Measurements from ENCODE around the gene LCN10. TPM values are rescaled to one million over a fixed set of nuclear protein-coding genes. Genes with fewer than 3 reads are reported as not detected.
"Not testable (repeated sequence)": the region's sequence is repeated elsewhere in the genome, so short reads cannot be mapped to it uniquely, and the experiment has no call there.

Gene LCN10
- total RNA-seq, 1 experiment from 2014 or later = not detected

DNA sequence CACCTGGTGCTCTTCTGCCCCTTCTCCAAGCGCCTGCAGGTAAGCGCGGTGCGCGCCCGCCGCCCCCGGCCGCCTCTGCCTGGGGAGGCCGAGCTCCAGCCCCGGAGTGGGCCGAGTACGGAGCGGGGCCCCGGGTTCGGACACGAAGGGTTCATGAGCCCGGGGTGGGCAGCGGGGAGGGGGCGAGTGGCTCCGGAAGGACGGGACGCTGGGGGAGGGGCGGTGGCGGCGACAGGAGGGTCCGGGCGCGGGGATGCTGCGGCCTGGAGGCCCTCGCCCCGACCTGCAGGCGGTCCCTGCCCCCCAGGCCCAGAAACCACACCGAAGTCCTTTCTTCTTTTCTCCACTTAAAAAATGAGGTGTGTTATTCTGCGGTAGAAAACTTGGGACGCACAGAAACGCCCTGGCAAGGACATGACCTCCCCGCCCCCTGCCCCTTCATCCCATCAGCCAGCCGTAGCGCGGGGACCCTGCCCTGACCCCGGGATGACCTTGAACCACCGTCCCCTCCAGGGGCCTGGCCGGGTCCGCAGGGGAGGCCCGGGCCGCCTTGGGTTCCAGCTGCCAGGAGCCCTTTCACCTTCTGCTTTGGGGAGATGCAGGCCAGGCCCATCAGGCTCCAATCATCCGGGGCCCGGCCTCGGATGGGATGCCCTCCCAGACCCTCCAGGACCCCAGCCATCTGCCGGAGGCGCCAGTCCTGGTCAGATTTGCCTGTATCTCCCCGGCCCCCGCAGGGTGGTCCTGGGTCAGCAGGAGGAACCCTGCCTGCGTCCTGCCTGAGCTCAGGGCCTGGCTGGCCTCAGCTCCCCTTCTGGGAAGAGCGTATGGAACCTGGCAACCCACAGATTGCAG lies 29.8 kb downstream of the LCN10 start:
- CTCF ChIA-PET = interaction anchor here (0.6 to 0.7 kb wide), 3 partner anchors 13 to 242 kb away, joined by 4 to 7 read pairs (median 5); no protein-coding TSS in a partner anchor
- DNase-seq = no peak

DNA sequence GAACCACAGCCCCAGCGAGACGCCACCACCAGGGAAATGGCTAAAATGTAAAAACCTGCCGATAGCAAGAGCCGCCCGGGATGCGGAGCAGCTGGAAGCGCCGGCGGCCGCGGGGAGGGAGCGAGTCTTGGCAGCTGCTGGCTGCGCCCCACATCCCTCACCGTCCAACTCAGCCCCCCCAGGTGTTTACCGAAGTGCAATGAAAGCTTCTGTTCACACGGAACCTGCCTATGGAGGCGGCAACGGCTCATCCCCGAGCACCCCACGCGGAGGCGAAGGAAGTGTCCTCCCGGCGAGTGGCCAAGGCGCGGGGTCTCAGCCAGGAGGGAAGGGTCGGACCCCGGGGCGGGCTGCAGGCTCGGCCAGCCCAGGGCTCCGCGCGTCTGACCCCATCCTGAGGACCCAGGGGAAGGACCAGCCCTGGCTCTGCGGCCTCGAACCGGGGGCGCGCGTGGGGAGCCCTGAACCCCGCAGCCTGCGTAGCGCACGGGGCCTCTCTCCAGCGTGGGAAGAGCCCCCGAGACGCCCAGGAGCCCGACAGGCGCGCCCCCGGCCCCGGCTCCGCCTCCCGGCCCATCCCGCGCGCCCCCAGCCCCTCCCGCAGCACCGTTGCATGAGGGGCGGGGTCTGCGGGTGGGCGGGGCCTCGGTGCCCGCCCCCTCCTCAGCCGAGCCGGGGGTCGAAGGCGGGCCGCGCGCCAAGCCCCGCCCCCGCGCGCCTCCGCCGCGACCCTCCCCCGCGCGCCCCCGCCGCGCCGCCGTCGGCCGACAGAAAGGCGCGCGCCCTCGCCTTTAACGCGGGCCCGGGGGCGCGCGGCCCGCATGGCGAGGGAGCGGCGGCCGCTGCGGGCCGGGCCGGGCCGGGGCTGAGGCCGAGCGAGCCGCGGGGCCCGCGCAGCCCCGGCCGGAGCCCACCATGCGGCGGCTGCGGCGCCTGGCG lies 30.7 kb downstream of the LCN10 start, which contains the start of gene DIPK1B:
Gene DIPK1B (plus strand): TSS at position 822 of the 939 bp plus-strand sequence. CDS start 94 bp downstream, at position 916.
- ChIA-PET CTCF (interaction anchor here (0.6 to 0.7 kb wide), 2 partner anchors 18 to 241 kb away, joined by 5 to 7 read pairs; no protein-coding TSS in a partner anchor), POLR2A (interaction anchor here (0.7 kb wide), 1 partner anchor 130 kb away, joined by 16 read pairs; no protein-coding TSS in a partner anchor)
- no peak within 1 kb of the TSS for H3K27ac Mint-ChIP-seq (ENCODE audit: unreplicated experiment)
- Histone ChIP-seq H3K4me1 (peaks cover 11% of the 10 kb centered on the region), H3K9me3 (no peaks in the 10 kb centered on the region), H3K27me3 (replicated peaks; ENCODE audit: control insufficient read depth, insufficient read depth, low read length) (no peaks in the 10 kb centered on the region), H3K4me3 (ENCODE audit: low read depth, low read length) (peak within 1 kb of the TSS; percentile 85), H3K36me3 (ENCODE audit: control insufficient read depth, insufficient read depth, low read length) (peaks cover 2% of the 10 kb centered on the region)
- no TSS peak for BruUV-seq (replicated peaks)
- intact Hi-C loops (cut with micrococcal nuclease; ENCODE audit: unreplicated experiment) = no loop called here
- H3K27me3 Mint-ChIP-seq (ENCODE audit: insufficient read depth, unreplicated experiment) = no peaks in the 10 kb centered on the region
- DNase-seq = peak; percentile 41 to 59
- peaks cover 15% of the 10 kb centered on the region for H3K4me1 Mint-ChIP-seq (ENCODE audit: low read depth, unreplicated experiment)
- peak within 1 kb of the TSS; percentile 66 for H3K4me3 Mint-ChIP-seq (ENCODE audit: unreplicated experiment)
- H3K36me3 Mint-ChIP-seq (ENCODE audit: insufficient read depth, unreplicated experiment) = no peaks in the 10 kb centered on the region
- H3K9me3 Mint-ChIP-seq (ENCODE audit: unreplicated experiment) = no peaks in the 10 kb centered on the region
- TF ChIP-seq, protein P1, sequence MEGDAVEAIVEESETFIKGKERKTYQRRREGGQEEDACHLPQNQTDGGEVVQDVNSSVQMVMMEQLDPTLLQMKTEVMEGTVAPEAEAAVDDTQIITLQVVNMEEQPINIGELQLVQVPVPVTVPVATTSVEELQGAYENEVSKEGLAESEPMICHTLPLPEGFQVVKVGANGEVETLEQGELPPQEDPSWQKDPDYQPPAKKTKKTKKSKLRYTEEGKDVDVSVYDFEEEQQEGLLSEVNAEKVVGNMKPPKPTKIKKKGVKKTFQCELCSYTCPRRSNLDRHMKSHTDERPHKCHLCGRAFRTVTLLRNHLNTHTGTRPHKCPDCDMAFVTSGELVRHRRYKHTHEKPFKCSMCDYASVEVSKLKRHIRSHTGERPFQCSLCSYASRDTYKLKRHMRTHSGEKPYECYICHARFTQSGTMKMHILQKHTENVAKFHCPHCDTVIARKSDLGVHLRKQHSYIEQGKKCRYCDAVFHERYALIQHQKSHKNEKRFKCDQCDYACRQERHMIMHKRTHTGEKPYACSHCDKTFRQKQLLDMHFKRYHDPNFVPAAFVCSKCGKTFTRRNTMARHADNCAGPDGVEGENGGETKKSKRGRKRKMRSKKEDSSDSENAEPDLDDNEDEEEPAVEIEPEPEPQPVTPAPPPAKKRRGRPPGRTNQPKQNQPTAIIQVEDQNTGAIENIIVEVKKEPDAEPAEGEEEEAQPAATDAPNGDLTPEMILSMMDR (IDR thresholded peaks at IDR 0.05; ENCODE audit: insufficient read depth in 1 of 2, low read depth in 1 of 2, low read length in 1 of 2, severe bottlenecking in 1 of 2, unreplicated experiment in 1 of 2) = no peak

More for the DNA sequence above, 29.8 kb downstream of the LCN10 start:
- Histone ChIP-seq H3K4me3 (ENCODE audit: low read depth, low read length) (peak overlapping the region; percentile 85), H3K36me3 (ENCODE audit: control insufficient read depth, insufficient read depth, low read length) (peaks cover 2% of the 10 kb centered on the region), H3K9me3 (no peaks in the 10 kb centered on the region), H3K27me3 (replicated peaks; ENCODE audit: control insufficient read depth, insufficient read depth, low read length) (no peaks in the 10 kb centered on the region), H3K4me1 (peaks cover 11% of the 10 kb centered on the region)
- H3K4me1 Mint-ChIP-seq (ENCODE audit: low read depth, unreplicated experiment) = peaks cover 14% of the 10 kb centered on the region
- H3K4me3 Mint-ChIP-seq (ENCODE audit: unreplicated experiment) = peak overlapping the region; percentile 66
- H3K36me3 Mint-ChIP-seq (ENCODE audit: insufficient read depth, unreplicated experiment) = no peaks in the 10 kb centered on the region
- POLR2A ChIA-PET = interaction anchor here (0.6 to 1.1 kb wide), 3 partner anchors 16 to 129 kb away, joined by 3 to 16 read pairs (median 3); no protein-coding TSS in a partner anchor
- no peaks in the 10 kb centered on the region for H3K27me3 Mint-ChIP-seq (ENCODE audit: insufficient read depth, unreplicated experiment)
- TF ChIP-seq, protein P1 (IDR thresholded peaks at IDR 0.05; ENCODE audit: insufficient read depth in 1 of 2, low read depth in 1 of 2, low read length in 1 of 2, severe bottlenecking in 1 of 2, unreplicated experiment in 1 of 2) = no peak
- no TSS peak for BruUV-seq (replicated peaks)
- H3K27ac Mint-ChIP-seq (ENCODE audit: unreplicated experiment) = no peak overlapping the region
- intact Hi-C loops (cut with micrococcal nuclease; ENCODE audit: unreplicated experiment) = no loop called here
- H3K9me3 Mint-ChIP-seq (ENCODE audit: unreplicated experiment) = no peaks in the 10 kb centered on the region

DNA sequence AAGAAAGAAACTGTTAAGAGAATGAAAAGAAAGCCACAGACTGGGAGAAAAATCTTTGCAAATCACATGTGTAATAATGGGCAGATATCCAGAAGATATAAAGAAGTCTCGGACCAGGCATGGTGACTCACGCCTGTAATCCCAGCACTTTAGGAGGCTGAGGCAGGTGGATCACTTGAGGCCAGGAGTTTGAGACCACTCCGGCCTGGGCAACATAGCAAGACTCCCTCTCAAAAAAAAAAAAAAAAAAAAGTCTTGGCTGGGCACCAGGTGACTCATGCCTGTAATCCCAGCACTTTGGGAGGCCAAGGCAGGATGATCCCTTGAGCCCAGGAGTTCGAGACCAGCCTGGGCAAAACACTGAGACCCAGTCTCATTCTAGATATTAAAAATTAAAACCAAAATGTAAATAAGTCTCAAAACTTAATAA lies 31.5 kb downstream of the LCN10 start:
- H3K36me3 Mint-ChIP-seq (ENCODE audit: insufficient read depth, unreplicated experiment); BruUV-seq (replicated peaks); H3K27me3 ChIP-seq (replicated peaks; ENCODE audit: control insufficient read depth, insufficient read depth, low read length); H3K9me3 Mint-ChIP-seq (ENCODE audit: unreplicated experiment); POLR2A ChIA-PET; H3K9me3 ChIP-seq; H3K36me3 ChIP-seq (ENCODE audit: control insufficient read depth, insufficient read depth, low read length); intact Hi-C loops (cut with micrococcal nuclease; ENCODE audit: unreplicated experiment); DNase-seq; CTCF ChIA-PET; H3K27me3 Mint-ChIP-seq (ENCODE audit: insufficient read depth, unreplicated experiment); H3K4me3 ChIP-seq (ENCODE audit: low read depth, low read length); H3K27ac Mint-ChIP-seq (ENCODE audit: unreplicated experiment): not testable (repeated sequence)
- peaks cover 11% of the 10 kb centered on the region for H3K4me1 ChIP-seq
- peaks cover 15% of the 10 kb centered on the region for H3K4me1 Mint-ChIP-seq (ENCODE audit: low read depth, unreplicated experiment)
- peak overlapping the region; percentile 51 for H3K4me3 Mint-ChIP-seq (ENCODE audit: unreplicated experiment)
